C4-2B (cell line): Measurements from ENCODE around the gene DNAH1.

Experiments used
- H3K27ac ChIP-seq: fragments of 450-650 bp; 2 replicates; pipeline ENCODE4 v1.5.1; 2017
- ZFX ChIP-seq: fragments of 450-650 bp; IDR thresholded peaks from 2 replicates; pipeline ENCODE4 v1.6.1; 2017
- TF ChIP-seq, protein P1 (sequence below): fragments of 450-650 bp; conservative IDR thresholded peaks from 2 replicates; pipeline ENCODE4 v1.5.1; 2017; ENCODE audit warnings: mild to moderate bottlenecking

The DNAH1 gene

DNA sequence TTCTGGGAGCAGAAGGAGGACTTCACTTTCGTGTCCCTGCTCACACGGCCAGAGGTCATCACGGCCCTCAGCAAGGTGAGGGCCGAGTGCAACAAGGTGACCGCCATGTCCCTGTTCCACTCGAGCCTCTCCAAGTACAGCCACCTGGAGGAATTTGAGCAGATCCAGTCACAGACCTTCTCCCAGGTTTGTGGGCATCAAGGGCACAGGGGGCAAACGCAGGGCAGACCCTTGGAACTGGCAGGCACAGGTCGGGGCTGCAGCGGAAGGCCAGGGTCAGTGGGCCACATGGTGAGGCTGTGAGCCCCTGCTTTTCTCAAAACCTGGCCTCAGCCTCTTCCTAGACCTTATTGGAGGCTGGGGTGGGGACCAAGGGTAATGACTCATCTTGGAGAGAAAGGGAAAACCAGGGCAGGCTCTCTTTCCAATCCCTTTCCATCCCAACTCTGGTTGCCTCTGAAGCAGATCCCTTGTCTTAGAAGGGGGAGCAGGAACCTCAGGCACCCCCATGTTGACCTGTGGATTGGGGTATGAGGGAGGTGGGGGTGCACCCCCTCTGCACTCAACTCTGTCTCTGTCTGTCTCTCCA is 29.5 kb downstream of the DNAH1 start:
- no peak overlapping the region for H3K27ac ChIP-seq

DNA sequence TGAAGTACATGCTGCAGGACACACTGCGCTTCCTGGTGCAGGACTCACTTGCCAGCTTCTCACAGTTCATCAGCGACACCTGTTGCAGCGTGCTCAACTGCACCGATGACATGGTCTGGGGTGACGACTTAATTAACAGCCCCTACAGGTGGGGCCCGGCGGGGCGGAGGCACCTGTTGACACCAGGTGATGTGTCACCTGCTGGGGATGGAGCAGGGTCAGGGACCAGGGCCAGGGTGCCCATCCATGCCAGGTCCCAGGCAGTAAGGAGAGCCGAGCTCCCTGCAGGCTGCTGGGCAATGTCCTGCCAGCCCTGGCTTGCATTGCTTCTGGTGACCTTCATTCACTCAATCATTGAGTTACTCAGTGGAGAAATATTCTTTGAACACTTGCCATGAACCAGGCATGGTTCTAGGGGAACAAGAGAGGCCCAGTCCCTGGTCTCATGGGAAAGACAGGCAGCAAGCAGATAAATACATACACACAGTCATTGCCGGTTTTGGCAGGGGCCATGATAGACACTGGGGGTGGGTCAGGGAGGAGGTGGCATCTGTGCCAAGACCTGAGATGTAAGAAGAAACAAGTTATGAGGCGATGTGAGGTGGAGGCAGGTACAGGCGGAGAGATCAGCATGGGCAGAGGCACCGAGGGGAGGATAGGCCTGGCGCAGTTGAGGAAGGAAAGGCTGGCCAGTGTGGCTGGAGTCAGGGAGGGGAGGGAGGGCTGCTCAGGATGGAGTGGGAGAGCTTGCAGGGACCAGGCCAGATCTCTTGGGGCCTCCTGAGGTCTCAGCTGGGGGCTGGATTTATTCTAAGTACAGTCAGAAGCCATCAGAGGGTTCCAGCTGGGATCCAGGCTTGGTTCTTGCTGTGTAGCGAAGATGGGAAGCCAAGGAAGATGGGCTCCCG is 30.8 kb downstream of the DNAH1 start:
- TF ChIP-seq, protein P1, sequence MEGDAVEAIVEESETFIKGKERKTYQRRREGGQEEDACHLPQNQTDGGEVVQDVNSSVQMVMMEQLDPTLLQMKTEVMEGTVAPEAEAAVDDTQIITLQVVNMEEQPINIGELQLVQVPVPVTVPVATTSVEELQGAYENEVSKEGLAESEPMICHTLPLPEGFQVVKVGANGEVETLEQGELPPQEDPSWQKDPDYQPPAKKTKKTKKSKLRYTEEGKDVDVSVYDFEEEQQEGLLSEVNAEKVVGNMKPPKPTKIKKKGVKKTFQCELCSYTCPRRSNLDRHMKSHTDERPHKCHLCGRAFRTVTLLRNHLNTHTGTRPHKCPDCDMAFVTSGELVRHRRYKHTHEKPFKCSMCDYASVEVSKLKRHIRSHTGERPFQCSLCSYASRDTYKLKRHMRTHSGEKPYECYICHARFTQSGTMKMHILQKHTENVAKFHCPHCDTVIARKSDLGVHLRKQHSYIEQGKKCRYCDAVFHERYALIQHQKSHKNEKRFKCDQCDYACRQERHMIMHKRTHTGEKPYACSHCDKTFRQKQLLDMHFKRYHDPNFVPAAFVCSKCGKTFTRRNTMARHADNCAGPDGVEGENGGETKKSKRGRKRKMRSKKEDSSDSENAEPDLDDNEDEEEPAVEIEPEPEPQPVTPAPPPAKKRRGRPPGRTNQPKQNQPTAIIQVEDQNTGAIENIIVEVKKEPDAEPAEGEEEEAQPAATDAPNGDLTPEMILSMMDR: no peak
- no peak for TF ChIP-seq ZFX
- no peak overlapping the region for H3K27ac ChIP-seq

More for the DNA sequence above, 29.5 kb downstream of the DNAH1 start:
- TF ChIP-seq, protein P1: no peak
- no peak for TF ChIP-seq ZFX

DNA sequence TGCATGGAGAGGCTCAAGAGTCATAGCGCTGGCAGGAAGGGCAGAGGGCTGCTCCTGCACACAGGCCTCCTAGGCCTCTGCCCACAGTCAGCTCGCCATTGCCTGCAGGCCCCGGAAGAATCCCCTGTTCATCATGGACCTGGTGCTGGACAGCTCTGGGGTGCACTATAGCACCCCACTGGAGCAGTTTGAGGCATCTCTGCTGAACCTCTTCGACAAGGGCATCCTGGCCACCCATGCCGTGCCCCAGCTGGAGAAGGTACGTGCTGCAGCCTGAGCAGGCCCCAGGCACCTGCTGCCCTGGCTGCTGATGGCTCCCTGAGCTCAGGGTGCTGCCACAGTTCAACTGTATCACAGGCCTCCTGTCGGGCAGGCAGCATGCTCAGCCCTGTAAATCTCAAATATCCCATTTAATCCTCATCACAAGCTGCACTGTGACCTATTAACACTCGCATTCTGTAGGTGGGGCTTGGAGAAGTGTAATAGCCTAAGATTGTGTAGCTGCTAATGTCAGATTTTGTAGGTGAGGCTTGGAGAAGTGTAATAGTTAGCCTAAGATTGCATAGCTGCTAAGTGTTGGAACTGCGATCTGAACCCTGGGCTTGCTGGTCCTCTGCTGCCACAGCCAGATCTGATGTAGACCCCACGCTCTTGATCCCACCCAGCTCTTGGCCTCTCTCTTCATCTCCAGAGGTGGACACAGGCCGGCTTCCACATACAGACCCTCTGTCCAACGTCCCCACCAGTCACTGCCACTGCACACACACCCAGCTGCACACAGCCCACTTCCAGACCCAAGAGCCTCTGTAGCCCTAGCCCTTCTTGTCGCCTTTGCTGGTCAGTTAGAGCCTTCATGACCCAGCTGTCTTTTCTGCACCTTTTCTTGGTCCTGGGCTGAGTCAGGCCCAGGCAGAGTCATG is 31.9 kb downstream of the DNAH1 start:
- TF ChIP-seq, protein P1: no peak
- TF ChIP-seq ZFX: no peak
- H3K27ac ChIP-seq: no peak overlapping the region

DNA sequence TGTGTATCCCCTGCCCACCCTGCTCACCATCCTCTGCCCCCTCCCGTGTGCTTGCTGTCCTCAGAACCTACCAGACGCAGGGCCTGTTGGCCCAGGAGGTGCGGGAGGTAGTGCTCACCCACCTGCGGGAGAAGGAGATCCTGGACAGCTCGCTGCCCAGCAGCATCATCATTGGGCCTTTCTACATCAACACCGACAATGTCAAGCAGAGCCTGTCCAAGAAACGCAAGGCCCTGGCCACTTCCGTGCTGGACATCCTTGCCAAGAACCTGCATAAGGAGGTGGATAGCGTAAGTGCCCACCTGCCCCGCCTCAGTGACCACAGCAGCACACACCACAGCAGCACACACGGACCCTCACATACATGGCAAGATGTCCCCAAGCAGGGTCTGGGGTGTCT is 33.0 kb downstream of the DNAH1 start:
- H3K27ac ChIP-seq: no peak overlapping the region
- no peak for TF ChIP-seq ZFX
- TF ChIP-seq, protein P1: no peak

DNA sequence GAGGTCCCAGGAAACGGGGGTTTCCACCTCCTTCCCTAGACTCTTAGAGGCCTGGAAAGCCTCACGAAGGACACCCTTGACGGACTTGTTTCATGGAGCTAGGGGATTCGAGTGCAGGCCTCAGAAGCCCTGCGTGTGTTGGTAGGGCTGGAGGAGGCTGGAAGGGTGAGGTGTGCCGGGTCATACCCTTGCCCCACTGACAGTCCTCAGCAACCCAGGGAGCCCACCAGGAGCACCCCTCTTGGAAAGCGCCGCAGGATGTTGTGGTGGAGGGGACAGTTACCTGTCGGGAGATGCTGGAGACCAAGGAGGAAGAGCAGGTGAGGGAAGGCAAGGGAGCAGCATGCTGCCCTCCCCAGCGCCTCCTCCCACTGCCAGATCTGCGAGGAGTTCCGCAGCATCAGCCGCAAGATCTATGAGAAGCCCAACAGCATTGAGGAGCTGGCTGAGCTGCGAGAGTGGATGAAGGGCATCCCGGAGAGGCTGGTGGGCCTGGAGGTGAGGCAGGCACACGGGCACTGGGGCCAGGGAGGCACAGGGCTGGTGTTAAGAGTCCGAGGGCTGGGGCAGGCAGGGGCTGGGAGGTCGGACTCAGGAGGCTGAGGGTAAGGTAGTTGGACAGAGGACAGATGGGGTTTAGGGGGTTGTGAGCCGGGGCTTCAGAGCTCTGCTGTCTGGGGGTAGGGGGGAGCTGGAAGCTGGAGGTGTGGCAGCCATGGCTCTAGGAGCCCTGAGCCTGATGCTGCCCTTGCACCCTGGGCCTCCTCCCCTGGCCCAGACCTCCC is 33.7 kb downstream of the DNAH1 start:
- H3K27ac ChIP-seq: no peak overlapping the region
- TF ChIP-seq, protein P1: no peak
- no peak for TF ChIP-seq ZFX

DNA sequence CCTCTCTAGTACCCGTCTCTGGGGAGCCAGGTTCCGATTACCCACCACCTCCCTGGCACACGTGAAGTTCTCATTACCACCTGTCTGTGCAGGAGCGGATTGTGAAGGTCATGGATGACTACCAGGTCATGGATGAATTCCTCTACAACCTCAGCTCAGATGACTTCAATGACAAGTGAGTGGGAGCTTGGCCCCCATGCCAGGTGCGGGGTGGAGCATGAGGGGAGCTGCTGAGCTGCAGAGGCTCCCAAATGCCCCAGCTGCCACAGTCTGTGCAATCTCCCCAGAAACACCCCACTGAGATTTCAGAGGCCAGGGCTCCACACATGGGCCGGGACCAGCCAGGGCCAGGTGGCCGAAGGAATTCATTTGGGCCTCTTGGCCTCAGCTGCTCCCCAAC is 34.3 kb downstream of the DNAH1 start:
- no peak for TF ChIP-seq ZFX
- TF ChIP-seq, protein P1: no peak
- H3K27ac ChIP-seq: no peak overlapping the region
